ENCODE measurements around the gene STK17B. TPM values are rescaled to one million over a fixed set of nuclear protein-coding genes. Genes with fewer than 3 reads are reported as not detected.

The STK17B gene
- total and polyA plus RNA-seq, 9 of the 15 experiments (the other 6 are each of a cell fraction or from before 2014, with no cell fraction given) = 2.3 to 17.7 (median 8.5) TPM

GRCh38 chr2:196205881-196206435, 34.6 kb upstream of the STK17B start (continued):
- TF ChIP-seq RERE (CRISPR knock-in tag; IDR thresholded peaks at IDR 0.05; ENCODE audit: borderline replicate concordance) (no peak), PML (IDR thresholded peaks at IDR 0.05; ENCODE audit: low read length) (no peak)

DNA sequence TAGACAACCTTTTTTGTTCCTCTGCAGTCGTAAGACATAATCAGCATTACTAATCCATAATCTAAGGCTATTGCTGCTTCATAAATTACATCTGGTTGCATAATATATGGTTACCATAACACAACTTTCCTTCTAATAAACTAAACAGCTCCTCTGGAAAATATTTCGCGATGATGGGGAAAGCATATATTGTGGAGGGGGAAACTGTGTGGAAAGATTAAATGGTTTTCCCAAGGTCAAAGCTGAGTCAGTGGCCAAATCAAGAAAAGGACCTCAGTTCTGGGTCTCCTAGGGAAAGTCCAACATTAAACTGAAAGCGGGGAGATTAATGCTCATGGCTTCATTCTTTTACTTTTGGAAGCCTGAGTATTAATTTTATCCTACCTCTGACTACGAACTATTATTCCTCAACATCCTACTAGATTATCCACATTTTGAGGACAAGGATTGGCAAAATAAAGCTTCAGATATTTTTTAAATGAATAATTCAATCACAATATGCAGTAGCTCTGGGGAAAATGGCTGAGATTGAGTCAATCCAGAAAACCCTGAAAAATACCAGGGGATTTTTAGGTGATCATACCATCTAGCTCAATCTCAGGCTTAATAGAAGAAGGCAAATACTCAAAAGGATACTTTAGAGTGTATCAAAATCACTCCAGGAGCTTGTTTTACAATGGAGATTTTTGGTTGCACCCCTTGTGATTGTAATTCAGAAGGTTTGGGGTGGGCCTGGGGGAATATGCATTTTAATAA, 33.8 kb upstream of the STK17B start:
- no peak overlapping the region for H3K27ac ChIP-seq (ENCODE audit: extremely low read depth, low read depth, low read length)
- no peak overlapping the region for H3K4me3 ChIP-seq
- H3K4me1 ChIP-seq (replicated peaks in 1 of 2; ENCODE audit: control insufficient read depth in 2 of 2, insufficient read depth in 2 of 2, low read length in 2 of 2) = peaks cover 0 to 3% of the 10 kb centered on the region in 2 experiments; a peak in 2 of 5 replicates
- FAIRE-seq (no peak), ATAC-seq (no peak), DNase-seq (ENCODE audit: extremely low read depth in 1 of 4, low spot score in 3 of 4) (no peak)
- BruUV-seq (replicated peaks) = no TSS peak
- POLR2A ChIA-PET = interaction anchor here (0.7 to 0.9 kb wide), 3 partner anchors 9 to 21 kb away, joined by 3 read pairs; no protein-coding TSS in a partner anchor
- H2AFZ ChIP-seq (ENCODE audit: low read depth, low read length) = no peak overlapping the region
- H3K9me1 ChIP-seq (ENCODE audit: control insufficient read depth, insufficient read depth, low read length) = no peaks in the 10 kb centered on the region
- H3K9me3 ChIP-seq (replicated peaks; ENCODE audit: control insufficient read depth, insufficient read depth, low read depth, low read length) = no peaks in the 10 kb centered on the region
- CTCF ChIA-PET (ENCODE audit: low intra/inter-chr PET ratio) = no interaction called here
- H3K9ac ChIP-seq (ENCODE audit: insufficient read depth in 1 of 2, low read depth in 2 of 2, low read length in 2 of 2) = no peak overlapping the region
- H4K20me1 ChIP-seq (replicated peaks; ENCODE audit: control insufficient read depth, insufficient read depth, low read length) = no peaks in the 10 kb centered on the region
- no peaks in the 10 kb centered on the region for H3K79me2 ChIP-seq (ENCODE audit: control insufficient read depth, insufficient read depth, low read length)
- intact Hi-C loops (cut with micrococcal nuclease) (no loop called here), in situ Hi-C loops (cut with MboI) (no loop called here)
- no peak overlapping the region for H3K4me2 ChIP-seq (ENCODE audit: insufficient read depth, low read length)
- WGBS (ENCODE audit: insufficient coverage, low coverage, missing lambda C conversion rate) = 52% methylated on average over 5 of the region's 5 CpGs
- no peaks in the 10 kb centered on the region for H3K27me3 ChIP-seq (ENCODE audit: control insufficient read depth in 2 of 2, insufficient read depth in 2 of 2, low read length in 2 of 2)
- H3K36me3 ChIP-seq (ENCODE audit: control insufficient read depth, insufficient read depth, low read length) = no peaks in the 10 kb centered on the region
- TF ChIP-seq MECOM (CRISPR knock-in tag; IDR thresholded peaks at IDR 0.05) (no peak), COPS2 (conservative IDR thresholded peaks at IDR 0.05) (no peak), MLX (CRISPR knock-in tag; conservative IDR thresholded peaks at IDR 0.05) (no peak), TGIF2 (CRISPR knock-in tag; IDR thresholded peaks at IDR 0.05) (no peak), MCM7 (IDR thresholded peaks at IDR 0.05) (no peak), NFYB (IDR thresholded peaks at IDR 0.05; ENCODE audit: extremely low read depth, insufficient read length) (no peak)
- TF ChIP-seq, protein P1, sequence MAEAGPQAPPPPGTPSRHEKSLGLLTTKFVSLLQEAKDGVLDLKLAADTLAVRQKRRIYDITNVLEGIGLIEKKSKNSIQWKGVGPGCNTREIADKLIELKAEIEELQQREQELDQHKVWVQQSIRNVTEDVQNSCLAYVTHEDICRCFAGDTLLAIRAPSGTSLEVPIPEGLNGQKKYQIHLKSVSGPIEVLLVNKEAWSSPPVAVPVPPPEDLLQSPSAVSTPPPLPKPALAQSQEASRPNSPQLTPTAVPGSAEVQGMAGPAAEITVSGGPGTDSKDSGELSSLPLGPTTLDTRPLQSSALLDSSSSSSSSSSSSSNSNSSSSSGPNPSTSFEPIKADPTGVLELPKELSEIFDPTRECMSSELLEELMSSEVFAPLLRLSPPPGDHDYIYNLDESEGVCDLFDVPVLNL (CRISPR knock-in tag; IDR thresholded peaks at IDR 0.05; ENCODE audit: low read depth) = no peak
- TF ChIP-seq, protein P2, sequence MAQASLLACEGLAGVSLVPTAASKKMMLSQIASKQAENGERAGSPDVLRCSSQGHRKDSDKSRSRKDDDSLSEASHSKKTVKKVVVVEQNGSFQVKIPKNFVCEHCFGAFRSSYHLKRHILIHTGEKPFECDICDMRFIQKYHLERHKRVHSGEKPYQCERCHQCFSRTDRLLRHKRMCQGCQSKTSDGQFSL (CRISPR knock-in tag; IDR thresholded peaks at IDR 0.05) = no peak
- TF ChIP-seq, protein P2 (tag; IDR thresholded peaks at IDR 0.05) = no peak
